GM12892 (cell line): ENCODE data around the gene SLC13A3.

Experiments used
- POLR2A ChIP-seq: IDR thresholded peaks from 2 replicates; pipeline ENCODE4 v1.6.1; 2011; ENCODE audit warnings: low read depth, low read length, control low read depth
- POLR2AphosphoS5 ChIP-seq: IDR thresholded peaks from 2 replicates; pipeline ENCODE4 v1.6.1; 2011; ENCODE audit warnings: low read depth, low read length, control low read depth
- TAF1 ChIP-seq: IDR thresholded peaks from 2 replicates; pipeline ENCODE4 v1.6.1; 2011; ENCODE audit warnings: low read depth, mild to moderate bottlenecking, control low read depth, low read length, borderline replicate concordance

- TF ChIP-seq POLR2AphosphoS5 (no peak), POLR2A (no peak), TAF1 (no peak)
Observed at GRCh38 chr20:46547995-46548394, 103.3 kb downstream of the SLC13A3 start.
